Parathyroid adenoma (tissue), 2 donors: Measurements from ENCODE around the gene CWC25.

Source experiments
- H2AFZ ChIP-seq: fragments of 300-600 bp; sonication (generic); one replicate; pipeline ENCODE4 v1.7.0; 2017; ENCODE audit warnings: antibody characterized with exemption, mild to moderate bottlenecking
- H3K27ac ChIP-seq: fragments of 300-600 bp; sonication (generic); one replicate; pipeline ENCODE4 v1.7.0; 2017
- H3K27me3 ChIP-seq: fragments of 300-600 bp; sonication (generic); one replicate; pipeline ENCODE4 v1.7.0; 2017; ENCODE audit warnings: low read length; ENCODE audit not compliant: control insufficient read depth, insufficient read depth
- H3K36me3 ChIP-seq: fragments of 300-600 bp; sonication (generic); one replicate; pipeline ENCODE4 v1.7.0; 2017; ENCODE audit warnings: low read length; ENCODE audit not compliant: control insufficient read depth, insufficient read depth
- H3K4me1 ChIP-seq: fragments of 300-600 bp; sonication (generic); one replicate; pipeline ENCODE4 v1.7.0; 2017; ENCODE audit warnings: control low read depth
- H3K4me2 ChIP-seq: fragments of 300-600 bp; sonication (generic); one replicate; pipeline ENCODE4 v1.7.0; 2017; ENCODE audit warnings: low read length
- H3K4me3 ChIP-seq: fragments of 300-600 bp; sonication (generic); one replicate; pipeline ENCODE4 v1.7.0; 2017; ENCODE audit warnings: low read depth, low read length
- H3K79me2 ChIP-seq: fragments of 300-600 bp; sonication (generic); one replicate; pipeline ENCODE4 v1.7.0; 2017; ENCODE audit warnings: control low read depth
- H3K9ac ChIP-seq: fragments of 300-600 bp; sonication (generic); one replicate; pipeline ENCODE4 v1.7.0; 2017; ENCODE audit warnings: mild to moderate bottlenecking
- H3K9me3 ChIP-seq: fragments of 300-600 bp; sonication (generic); one replicate; pipeline ENCODE4 v1.7.0; 2017; ENCODE audit warnings: low read length; ENCODE audit not compliant: control insufficient read depth
- TF ChIP-seq, protein P1 (sequence below): fragments of 300-600 bp; sonication (generic); IDR thresholded peaks from one replicate; pipeline ENCODE4 v1.7.0; 2017; ENCODE audit warnings: antibody characterized with exemption, mild to moderate bottlenecking
- donor health status: primary hyperparathyroidism.

CWC25 gene

GRCh38 chr17:38786372-38786771, 38.7 kb downstream of the CWC25 start:
- Histone ChIP-seq H3K4me1 (no peaks in the 10 kb centered on the region), H3K27me3 (no peaks in the 10 kb centered on the region), H3K4me3 (no peak overlapping the region), H3K9ac (no peak overlapping the region), H3K79me2 (peaks cover 25% of the 10 kb centered on the region), H3K27ac (no peak overlapping the region), H3K9me3 (no peaks in the 10 kb centered on the region), H2AFZ (no peak overlapping the region), H3K4me2 (no peak overlapping the region), H3K36me3 (no peaks in the 10 kb centered on the region)
- TF ChIP-seq, protein P1, sequence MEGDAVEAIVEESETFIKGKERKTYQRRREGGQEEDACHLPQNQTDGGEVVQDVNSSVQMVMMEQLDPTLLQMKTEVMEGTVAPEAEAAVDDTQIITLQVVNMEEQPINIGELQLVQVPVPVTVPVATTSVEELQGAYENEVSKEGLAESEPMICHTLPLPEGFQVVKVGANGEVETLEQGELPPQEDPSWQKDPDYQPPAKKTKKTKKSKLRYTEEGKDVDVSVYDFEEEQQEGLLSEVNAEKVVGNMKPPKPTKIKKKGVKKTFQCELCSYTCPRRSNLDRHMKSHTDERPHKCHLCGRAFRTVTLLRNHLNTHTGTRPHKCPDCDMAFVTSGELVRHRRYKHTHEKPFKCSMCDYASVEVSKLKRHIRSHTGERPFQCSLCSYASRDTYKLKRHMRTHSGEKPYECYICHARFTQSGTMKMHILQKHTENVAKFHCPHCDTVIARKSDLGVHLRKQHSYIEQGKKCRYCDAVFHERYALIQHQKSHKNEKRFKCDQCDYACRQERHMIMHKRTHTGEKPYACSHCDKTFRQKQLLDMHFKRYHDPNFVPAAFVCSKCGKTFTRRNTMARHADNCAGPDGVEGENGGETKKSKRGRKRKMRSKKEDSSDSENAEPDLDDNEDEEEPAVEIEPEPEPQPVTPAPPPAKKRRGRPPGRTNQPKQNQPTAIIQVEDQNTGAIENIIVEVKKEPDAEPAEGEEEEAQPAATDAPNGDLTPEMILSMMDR: no peak

GRCh38 chr17:38783227-38783626, 41.9 kb downstream of the CWC25 start:
- no peaks in the 10 kb centered on the region for H3K36me3 ChIP-seq
- no peak overlapping the region for H3K4me2 ChIP-seq
- no peaks in the 10 kb centered on the region for H3K27me3 ChIP-seq
- no peak overlapping the region for H3K27ac ChIP-seq
- H3K4me1 ChIP-seq: no peaks in the 10 kb centered on the region
- no peak overlapping the region for H3K9ac ChIP-seq
- H3K4me3 ChIP-seq: no peak overlapping the region
- TF ChIP-seq, protein P1: no peak
- H2AFZ ChIP-seq: no peak overlapping the region
- peaks cover 17% of the 10 kb centered on the region for H3K79me2 ChIP-seq
- no peaks in the 10 kb centered on the region for H3K9me3 ChIP-seq

GRCh38 chr17:38779965-38780752, 45.0 kb downstream of the CWC25 start:
- TF ChIP-seq, protein P1: no peak
- no peak overlapping the region for H3K4me2 ChIP-seq
- H2AFZ ChIP-seq: no peak overlapping the region
- H3K9ac ChIP-seq: no peak overlapping the region
- no peak overlapping the region for H3K4me3 ChIP-seq
- no peaks in the 10 kb centered on the region for H3K9me3 ChIP-seq
- peaks cover 5% of the 10 kb centered on the region for H3K79me2 ChIP-seq
- H3K27ac ChIP-seq: no peak overlapping the region
- H3K36me3 ChIP-seq: no peaks in the 10 kb centered on the region
- no peaks in the 10 kb centered on the region for H3K27me3 ChIP-seq
- no peaks in the 10 kb centered on the region for H3K4me1 ChIP-seq

GRCh38 chr17:38777641-38778250, 47.4 kb downstream of the CWC25 start:
- Histone ChIP-seq H3K4me3 (no peak overlapping the region), H3K36me3 (no peaks in the 10 kb centered on the region), H3K27ac (no peak overlapping the region), H3K4me1 (no peaks in the 10 kb centered on the region), H3K79me2 (peaks cover 5% of the 10 kb centered on the region), H3K9me3 (no peaks in the 10 kb centered on the region), H3K4me2 (no peak overlapping the region), H3K9ac (no peak overlapping the region), H3K27me3 (no peaks in the 10 kb centered on the region), H2AFZ (no peak overlapping the region)
- TF ChIP-seq, protein P1: no peak
